ENCODE data around the gene TRAPPC4. TPM values are rescaled to one million over a fixed set of nuclear protein-coding genes. Genes with fewer than 3 reads are reported as not detected.
"Not testable (repeated sequence)": the region's sequence is repeated elsewhere in the genome, so short reads cannot be mapped to it uniquely, and the experiment has no call there.

TRAPPC4 gene
- polyA plus RNA-seq, 1 experiment = 95.3 TPM

- POLR2A ChIA-PET = interaction anchor here (0.5 kb wide), 1 partner anchor 35 kb away, joined by 4 read pairs; no protein-coding TSS in a partner anchor
- H3K4me3 ChIP-seq (ENCODE audit: low read depth, low read length) = no peak overlapping the region
- no peak overlapping the region for H3K27ac ChIP-seq (ENCODE audit: low read depth, low read length)
- H3K9me3 ChIP-seq (ENCODE audit: control insufficient read depth, insufficient read depth, low read length) = no peaks in the 10 kb centered on the region
- DNase-seq (ENCODE audit: low read depth, low spot score) = no peak
- no peak for TF ChIP-seq CTCF (IDR thresholded peaks at IDR 0.05; ENCODE audit: low read depth, low read length)
- CTCF ChIA-PET = no interaction called here
- H3K27me3 ChIP-seq (ENCODE audit: control insufficient read depth, insufficient read depth, low read length) = peaks cover 19% of the 10 kb centered on the region
Observed at GRCh38 chr11:118979434-118979833, 39.1 kb upstream of the TRAPPC4 start.

- ChIA-PET POLR2A (no interaction called here), CTCF (no interaction called here)
- no peak overlapping the region for H3K4me3 ChIP-seq (ENCODE audit: low read depth, low read length)
- H3K27me3 ChIP-seq (ENCODE audit: control insufficient read depth, insufficient read depth, low read length) = peaks cover 14% of the 10 kb centered on the region
- no peak overlapping the region for H3K27ac ChIP-seq (ENCODE audit: low read depth, low read length)
- DNase-seq (ENCODE audit: low read depth, low spot score) = no peak
- H3K9me3 ChIP-seq (ENCODE audit: control insufficient read depth, insufficient read depth, low read length) = no peaks in the 10 kb centered on the region
- no peak for TF ChIP-seq CTCF (IDR thresholded peaks at IDR 0.05; ENCODE audit: low read depth, low read length)
Observed at GRCh38 chr11:118980191-118980881, 38.2 kb upstream of the TRAPPC4 start.

GRCh38 chr11:118984337-118984736 is 34.2 kb upstream of the TRAPPC4 start:
- POLR2A ChIA-PET = interaction anchor here (0.6 kb wide), 2 partner anchors 36 to 56 kb away, joined by 4 to 5 read pairs; no protein-coding TSS in a partner anchor
- CTCF ChIA-PET = interaction anchor here (1.1 kb wide), 1 partner anchor 27 kb away, joined by 4 read pairs; no protein-coding TSS in a partner anchor

GRCh38 chr11:118984825-118985224 is 33.7 kb upstream of the TRAPPC4 start:
- ChIA-PET CTCF (interaction anchor here (1.1 kb wide), 1 partner anchor 28 kb away, joined by 4 read pairs; no protein-coding TSS in a partner anchor), POLR2A (interaction anchor here (0.6 kb wide), 2 partner anchors 36 to 56 kb away, joined by 4 to 5 read pairs; no protein-coding TSS in a partner anchor)
- no peak overlapping the region for H3K4me3 ChIP-seq (ENCODE audit: low read depth, low read length)
- no peak overlapping the region for H3K27ac ChIP-seq (ENCODE audit: low read depth, low read length)
- TF ChIP-seq CTCF (IDR thresholded peaks at IDR 0.05; ENCODE audit: low read depth, low read length) = no peak
- no peak for DNase-seq (ENCODE audit: low read depth, low spot score)
- H3K27me3 ChIP-seq (ENCODE audit: control insufficient read depth, insufficient read depth, low read length) = peaks cover 6% of the 10 kb centered on the region
- no peaks in the 10 kb centered on the region for H3K9me3 ChIP-seq (ENCODE audit: control insufficient read depth, insufficient read depth, low read length)

More at GRCh38 chr11:118984337-118984736, 34.2 kb upstream of the TRAPPC4 start:
- DNase-seq (ENCODE audit: low read depth, low spot score); H3K9me3 ChIP-seq (ENCODE audit: control insufficient read depth, insufficient read depth, low read length); H3K4me3 ChIP-seq (ENCODE audit: low read depth, low read length); H3K27ac ChIP-seq (ENCODE audit: low read depth, low read length); H3K27me3 ChIP-seq (ENCODE audit: control insufficient read depth, insufficient read depth, low read length): not testable (repeated sequence)

- Histone ChIP-seq H3K27me3 (ENCODE audit: control insufficient read depth, insufficient read depth, low read length) (no peaks in the 10 kb centered on the region), H3K4me3 (ENCODE audit: low read depth, low read length) (no peak overlapping the region), H3K9me3 (ENCODE audit: control insufficient read depth, insufficient read depth, low read length) (peaks cover 5% of the 10 kb centered on the region; the same call in 1 of the 2 replicates), H3K27ac (ENCODE audit: low read depth, low read length) (no peak overlapping the region)
- no peak for TF ChIP-seq CTCF (IDR thresholded peaks at IDR 0.05; ENCODE audit: low read depth, low read length)
- no peak for DNase-seq (ENCODE audit: low read depth, low spot score)
- ChIA-PET POLR2A (interaction anchor here (1.6 kb wide), 1 partner anchor 9 kb away, joined by 10 read pairs; the partner anchor contains the start of gene CENATAC), CTCF (no interaction called here)
Observed at GRCh38 chr11:118988280-118988679, 30.3 kb upstream of the TRAPPC4 start.

- POLR2A ChIA-PET; H3K9me3 ChIP-seq (ENCODE audit: control insufficient read depth, insufficient read depth, low read length); H3K27me3 ChIP-seq (ENCODE audit: control insufficient read depth, insufficient read depth, low read length); DNase-seq (ENCODE audit: low read depth, low spot score); H3K4me3 ChIP-seq (ENCODE audit: low read depth, low read length); H3K27ac ChIP-seq (ENCODE audit: low read depth, low read length); CTCF ChIA-PET: not testable (repeated sequence)
Observed at GRCh38 chr11:118991486-118992038, 27.0 kb upstream of the TRAPPC4 start.

Data from AG04450 (cell line).